ENCODE data around the gene APBA1. TPM values are rescaled to one million over a fixed set of nuclear protein-coding genes. Genes with fewer than 3 reads are reported as not detected.

APBA1 gene
- polyA plus RNA-seq, 1 donor (not counting 4 experiments of a cell fraction or from before 2014, with no cell fraction given) = 0.66 TPM

GRCh38 chr9:69433968-69434367 is 238.2 kb downstream of the APBA1 start:
- TF ChIP-seq EZH2 (IDR thresholded peaks at IDR 0.05; ENCODE audit: low read length) = no peak
- no peak for TF ChIP-seq CTCF (optimal IDR thresholded peaks at IDR 0.05 in 1 of 3, IDR thresholded peaks at IDR 0.05 in 1 of 3, conservative IDR thresholded peaks at IDR 0.05 in 1 of 3; ENCODE audit: extremely low read depth in 1 of 3, insufficient read depth in 2 of 3, low read length in 3 of 3)

GRCh38 chr9:69433392-69433791 is 238.8 kb downstream of the APBA1 start:
- TF ChIP-seq CTCF (optimal IDR thresholded peaks at IDR 0.05 in 1 of 3, IDR thresholded peaks at IDR 0.05 in 1 of 3, conservative IDR thresholded peaks at IDR 0.05 in 1 of 3; ENCODE audit: extremely low read depth in 1 of 3, insufficient read depth in 2 of 3, low read length in 3 of 3) (no peak), EZH2 (IDR thresholded peaks at IDR 0.05; ENCODE audit: low read length) (no peak)
- Histone ChIP-seq H3K9me1 (ENCODE audit: control insufficient read depth, extremely low read depth, insufficient read depth, low read length) (no peaks in the 10 kb centered on the region), H3K9ac (ENCODE audit: control insufficient read depth, extremely low read depth, insufficient read depth, low read length) (no peak overlapping the region), H3K4me1 (ENCODE audit: control insufficient read depth, extremely low read depth, insufficient read depth, low read length) (peaks cover 13% of the 10 kb centered on the region), H3K4me3 (ENCODE audit: control insufficient read depth in 2 of 3, extremely low read depth in 1 of 3, insufficient read depth in 2 of 3, low read depth in 1 of 3, low read length in 3 of 3) (no peak overlapping the region), H3K27ac (ENCODE audit: control insufficient read depth, insufficient read depth, low read length) (no peak overlapping the region), H3K79me2 (ENCODE audit: control insufficient read depth, insufficient read depth, low read length) (no peaks in the 10 kb centered on the region), H3K36me3 (ENCODE audit: control insufficient read depth in 2 of 2, extremely low read depth in 1 of 2, insufficient read depth in 2 of 2, low read length in 2 of 2) (no peaks in the 10 kb centered on the region), H2AFZ (ENCODE audit: control insufficient read depth, low read length) (no peak overlapping the region), H3K9me3 (ENCODE audit: control insufficient read depth, low read depth, low read length) (peaks cover 4% of the 10 kb centered on the region), H3K4me2 (ENCODE audit: control insufficient read depth, extremely low read depth, insufficient read depth, low read depth, low read length) (peak overlapping the region; percentile 35), H3K27me3 (ENCODE audit: control insufficient read depth, extremely low read depth, insufficient read depth, low read length) (no peaks in the 10 kb centered on the region), H4K20me1 (ENCODE audit: control insufficient read depth, extremely low read depth, insufficient read depth, low read length) (no peaks in the 10 kb centered on the region)
- DNase-seq (ENCODE audit: low read depth, low spot score) = peak; percentile 4
- peak; percentile 78 for FAIRE-seq
- dilution Hi-C loops (cut with MboI; ENCODE audit: extremely low pct_ligation_motif_present, low sequenced_read_pairs) = loop anchor here (25.0 kb wide), 1 partner anchor 104 kb away; no protein-coding TSS in a partner anchor

More at GRCh38 chr9:69433968-69434367, 238.2 kb downstream of the APBA1 start:
- H3K79me2 ChIP-seq (ENCODE audit: control insufficient read depth, insufficient read depth, low read length) = no peaks in the 10 kb centered on the region
- H3K27ac ChIP-seq (ENCODE audit: control insufficient read depth, insufficient read depth, low read length) = peak overlapping the region; percentile 20
- no peak overlapping the region for H3K4me2 ChIP-seq (ENCODE audit: control insufficient read depth, extremely low read depth, insufficient read depth, low read depth, low read length)
- dilution Hi-C loops (cut with MboI; ENCODE audit: extremely low pct_ligation_motif_present, low sequenced_read_pairs) = loop anchor here (25.0 kb wide), 1 partner anchor 103 kb away; no protein-coding TSS in a partner anchor
- no peak overlapping the region for H3K9ac ChIP-seq (ENCODE audit: control insufficient read depth, extremely low read depth, insufficient read depth, low read length)
- H3K4me1 ChIP-seq (ENCODE audit: control insufficient read depth, extremely low read depth, insufficient read depth, low read length) = peaks cover 13% of the 10 kb centered on the region
- peaks cover 4% of the 10 kb centered on the region for H3K9me3 ChIP-seq (ENCODE audit: control insufficient read depth, low read depth, low read length)
- H3K27me3 ChIP-seq (ENCODE audit: control insufficient read depth, extremely low read depth, insufficient read depth, low read length) = no peaks in the 10 kb centered on the region
- no peak overlapping the region for H3K4me3 ChIP-seq (ENCODE audit: control insufficient read depth in 2 of 3, extremely low read depth in 1 of 3, insufficient read depth in 2 of 3, low read depth in 1 of 3, low read length in 3 of 3)
- H3K36me3 ChIP-seq (ENCODE audit: control insufficient read depth in 2 of 2, extremely low read depth in 1 of 2, insufficient read depth in 2 of 2, low read length in 2 of 2) = no peaks in the 10 kb centered on the region
- FAIRE-seq (no peak), DNase-seq (ENCODE audit: low read depth, low spot score) (no peak)
- no peaks in the 10 kb centered on the region for H4K20me1 ChIP-seq (ENCODE audit: control insufficient read depth, extremely low read depth, insufficient read depth, low read length)
- no peaks in the 10 kb centered on the region for H3K9me1 ChIP-seq (ENCODE audit: control insufficient read depth, extremely low read depth, insufficient read depth, low read length)
- H2AFZ ChIP-seq (ENCODE audit: control insufficient read depth, low read length) = no peak overlapping the region

All from keratinocyte (primary cell).